Colon (tissue), 2 donors: ENCODE data around the gene PIK3AP1.

Experiments
- FAIRE-seq: peaks from 2 replicates; lab custom pipeline; 2012; peaks lifted over from hg19 to GRCh38; lab: Jason Lieb, UNC
- donor health status: control.
- donor health status: control.

The PIK3AP1 gene

DNA sequence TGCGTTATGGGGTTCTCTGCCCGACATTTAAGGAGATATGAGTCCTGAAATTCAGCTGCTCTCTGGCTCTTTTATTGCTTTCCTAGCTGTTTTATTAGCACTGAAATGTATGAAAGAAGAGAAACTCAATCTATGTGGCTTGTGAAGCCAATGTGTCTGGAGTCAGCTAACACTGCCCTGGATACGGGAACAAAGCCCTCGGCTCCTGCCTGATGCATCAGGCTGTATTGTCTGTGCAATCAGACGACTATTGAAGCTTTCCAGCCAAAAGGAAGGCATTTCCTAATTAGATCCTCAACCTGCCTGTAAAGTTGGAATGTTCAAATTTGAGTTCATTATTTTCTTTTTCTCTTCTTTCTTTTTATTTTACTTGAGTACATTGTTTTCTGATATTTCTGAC, 111.5 kb downstream of the PIK3AP1 start:
- no peak for FAIRE-seq

DNA sequence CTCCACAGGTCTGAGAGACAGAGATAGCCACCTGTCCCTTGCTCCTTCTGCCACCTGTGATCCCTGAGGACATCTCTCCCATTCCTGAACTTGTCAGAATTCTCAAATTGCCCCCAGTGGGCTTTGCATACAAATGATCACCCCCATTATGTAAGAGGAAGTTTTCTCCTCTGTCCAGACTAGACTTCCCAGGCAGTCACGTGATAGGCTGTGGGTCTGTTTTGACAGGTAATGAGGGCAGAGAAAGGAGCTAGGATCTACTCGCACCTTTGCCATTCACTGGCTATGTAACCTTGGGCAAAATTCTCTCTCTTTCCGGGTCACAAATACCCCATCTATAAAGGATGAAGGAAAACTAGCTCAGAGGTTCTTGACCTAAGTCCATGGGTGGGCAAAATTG, 112.1 kb downstream of the PIK3AP1 start:
- no peak for FAIRE-seq

DNA sequence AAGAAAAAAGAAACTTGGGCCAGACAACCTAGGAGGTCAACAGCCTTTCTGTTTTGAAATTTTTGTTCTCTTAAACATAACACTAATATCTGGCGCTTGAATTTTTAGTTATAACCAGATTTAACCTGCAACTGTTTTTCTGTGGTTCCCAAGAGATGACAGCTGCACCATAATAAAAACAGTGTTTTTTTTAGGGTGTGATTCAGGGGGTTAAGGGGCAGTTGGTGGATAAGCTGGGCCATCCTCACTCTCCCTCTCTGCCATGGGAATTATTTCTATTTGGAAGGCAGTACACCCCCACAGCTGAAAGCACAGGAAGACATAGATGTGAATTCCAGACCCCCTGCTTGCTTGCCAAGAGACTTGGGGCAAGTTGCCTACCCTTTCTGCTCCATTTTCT, 113.4 kb downstream of the PIK3AP1 start:
- FAIRE-seq, result no peak

DNA sequence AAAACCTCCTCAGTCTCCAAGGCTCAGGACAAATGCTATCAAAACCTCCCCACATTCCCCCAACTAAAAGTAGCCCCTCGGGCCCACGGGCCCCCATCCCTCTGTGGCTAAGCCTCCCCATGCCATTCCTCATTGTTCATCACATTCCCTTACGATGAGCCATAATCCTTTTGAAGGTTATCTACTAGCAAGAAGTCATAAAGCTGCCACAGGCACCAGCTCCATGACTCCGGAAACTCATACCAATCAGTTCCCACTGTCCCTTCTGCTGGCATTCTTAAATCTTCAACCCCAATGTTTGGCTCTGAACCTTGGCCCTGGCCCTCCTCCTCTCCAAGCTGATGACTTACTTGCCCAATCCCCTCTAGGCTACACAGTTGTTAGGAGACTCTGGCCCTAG, 114.1 kb downstream of the PIK3AP1 start:
- FAIRE-seq, result no peak

DNA sequence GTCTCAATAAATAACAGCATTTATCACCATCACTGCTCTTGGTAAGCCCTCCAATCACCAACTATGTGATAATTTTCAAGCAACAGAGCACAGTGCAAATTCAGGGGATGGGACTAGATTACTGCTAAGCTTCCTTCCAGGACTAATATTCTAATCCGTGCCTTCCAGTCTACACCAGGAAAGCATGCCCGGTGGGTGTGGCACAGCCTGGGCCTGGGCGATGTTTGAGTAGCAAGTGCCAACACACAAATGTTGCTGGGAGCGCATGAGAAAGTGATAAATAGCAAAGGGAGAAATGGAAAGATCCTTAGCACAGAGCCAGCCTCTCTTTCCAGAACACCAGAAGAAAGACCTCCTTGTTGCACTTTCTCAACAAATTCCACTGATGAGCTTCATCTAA, 120.0 kb downstream of the PIK3AP1 start:
- FAIRE-seq, result no peak

DNA sequence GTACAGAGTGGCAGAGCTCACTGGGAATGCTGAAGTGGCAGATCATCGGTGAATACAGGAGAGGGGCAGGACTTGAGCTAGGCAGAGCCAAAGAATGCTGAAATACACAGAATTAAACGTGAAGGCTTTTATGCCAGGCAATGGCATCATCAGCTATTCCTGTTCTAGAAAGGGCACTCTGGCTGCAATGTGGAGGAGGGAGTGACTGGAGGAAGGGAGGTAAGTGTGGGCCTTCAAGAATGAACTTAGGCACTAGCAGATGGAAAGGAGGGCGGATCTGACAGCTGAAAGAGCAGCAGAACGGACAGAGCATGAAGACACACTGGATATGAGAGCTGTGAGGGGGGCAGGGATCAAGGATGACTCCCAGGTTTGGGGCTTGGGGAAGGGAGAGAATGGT, 121.5 kb downstream of the PIK3AP1 start:
- no peak for FAIRE-seq

DNA sequence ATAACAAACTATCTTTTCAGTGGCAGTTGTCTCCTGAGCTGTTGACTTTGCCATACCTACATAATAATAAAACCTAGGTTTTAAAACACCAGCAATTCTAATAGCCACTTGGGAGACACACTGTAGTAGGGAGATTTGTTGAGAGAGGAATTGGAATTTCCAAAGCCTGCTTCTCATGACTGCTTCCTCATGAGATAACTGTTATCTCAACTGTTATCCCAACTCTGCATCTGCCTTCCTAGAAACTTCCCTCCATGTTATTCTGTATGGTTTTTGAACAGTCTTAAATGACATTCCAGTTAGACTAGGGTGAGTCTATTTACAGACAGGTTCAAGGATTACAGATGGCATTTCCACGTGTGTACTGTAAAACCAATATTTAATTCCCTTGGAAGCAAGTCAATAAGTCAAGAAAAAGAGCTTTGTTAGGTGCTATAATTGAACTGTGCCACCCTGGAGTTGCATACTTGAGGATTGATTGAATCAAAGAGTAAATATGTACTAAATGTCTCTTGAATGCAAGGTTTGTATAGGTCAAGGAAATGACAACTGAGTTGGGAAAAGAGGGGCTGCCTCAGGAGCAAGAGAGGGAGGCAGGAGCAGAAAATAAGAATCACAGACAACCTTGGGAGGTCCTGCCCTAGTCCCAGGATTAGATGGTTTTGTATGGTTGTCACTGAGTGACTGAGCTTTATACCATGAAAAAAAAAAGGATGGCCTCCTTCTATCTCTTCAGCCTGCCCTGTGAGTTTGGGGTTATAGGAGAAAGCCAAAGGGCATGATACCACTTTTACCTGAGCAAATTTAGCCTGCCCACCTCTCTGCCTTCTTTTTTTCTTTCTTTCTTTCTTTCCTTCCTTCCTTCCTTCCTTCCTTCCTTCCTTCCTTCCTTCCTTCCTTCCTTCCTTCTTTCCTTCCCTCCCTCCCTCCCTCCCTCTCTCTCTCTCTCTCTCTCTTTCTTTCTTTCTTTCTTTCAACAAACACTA, 123.6 kb downstream of the PIK3AP1 start:
- FAIRE-seq, result no peak

DNA sequence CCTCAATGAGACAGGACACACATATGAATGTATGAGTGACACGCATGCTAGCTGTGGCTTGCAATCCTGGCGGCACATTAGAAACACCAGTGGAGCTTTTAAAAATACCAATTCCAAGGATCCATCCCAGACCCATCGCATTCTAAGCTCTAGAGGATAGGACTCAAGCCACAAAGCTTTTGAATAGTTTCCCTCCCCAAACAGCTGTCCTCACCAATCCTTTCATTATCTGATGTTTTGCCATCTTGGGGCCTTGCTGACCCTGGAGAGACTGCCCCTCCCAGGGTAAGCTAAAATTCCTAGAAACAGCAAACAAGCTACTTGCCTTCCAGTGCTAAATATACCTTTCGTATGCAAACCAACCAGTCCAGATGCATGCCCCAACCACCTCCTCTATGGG, 124.6 kb downstream of the PIK3AP1 start:
- no peak for FAIRE-seq

DNA sequence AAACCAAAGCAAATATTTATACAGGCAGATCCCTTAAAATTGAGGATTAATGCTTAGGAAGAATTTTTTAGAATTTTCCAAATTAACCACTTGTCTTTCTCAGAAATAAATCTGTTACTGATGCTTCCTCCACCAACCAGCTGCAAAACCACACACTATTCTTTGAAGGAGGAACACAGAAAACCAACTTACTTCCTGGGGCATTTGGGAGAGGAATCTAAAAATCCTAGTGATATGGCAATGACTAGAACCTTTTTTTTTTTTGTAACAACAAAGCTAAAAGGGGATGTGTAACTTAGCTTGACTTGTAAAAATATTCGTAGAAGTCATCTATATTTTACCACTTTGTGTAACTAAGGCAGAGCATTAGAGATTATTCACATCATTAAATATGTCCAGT, 128.4 kb downstream of the PIK3AP1 start:
- FAIRE-seq, result no peak

DNA sequence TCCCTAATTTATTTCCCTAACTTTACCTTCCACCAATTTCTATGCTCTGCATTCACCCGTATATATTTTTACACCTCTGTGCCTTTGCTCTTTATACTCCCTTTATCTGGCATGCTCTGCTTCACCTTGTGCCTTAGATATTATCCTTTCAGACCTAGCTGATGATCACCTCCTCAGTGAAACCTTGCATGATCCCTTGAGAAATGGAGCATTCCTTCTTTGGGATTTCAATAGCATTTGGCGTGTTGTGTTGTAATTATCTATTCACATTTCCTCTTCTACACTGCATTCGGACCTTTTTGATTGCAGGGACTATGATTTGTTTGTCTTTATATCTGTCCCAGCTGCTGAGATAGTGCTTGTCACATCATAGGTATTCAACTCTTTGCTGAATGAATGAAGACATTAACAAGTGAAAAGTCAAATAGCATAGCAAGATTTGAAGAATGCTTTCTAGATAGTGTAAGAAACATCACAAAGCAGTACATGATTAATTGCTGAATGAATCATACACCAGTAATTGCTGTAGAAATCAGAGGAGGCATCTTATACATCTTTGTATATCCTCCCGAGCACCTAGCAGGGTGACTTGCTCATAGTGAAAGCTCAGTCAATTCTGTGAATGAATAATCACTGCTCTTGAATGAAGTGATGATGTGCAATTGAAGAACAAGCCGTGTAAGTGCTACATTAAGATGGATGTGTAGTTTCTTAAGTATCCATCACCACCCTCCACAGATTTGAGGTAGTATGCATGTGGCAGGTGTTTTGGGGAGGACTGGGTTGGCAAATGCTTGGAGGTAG, 131.5 kb downstream of the PIK3AP1 start:
- FAIRE-seq, result no peak

DNA sequence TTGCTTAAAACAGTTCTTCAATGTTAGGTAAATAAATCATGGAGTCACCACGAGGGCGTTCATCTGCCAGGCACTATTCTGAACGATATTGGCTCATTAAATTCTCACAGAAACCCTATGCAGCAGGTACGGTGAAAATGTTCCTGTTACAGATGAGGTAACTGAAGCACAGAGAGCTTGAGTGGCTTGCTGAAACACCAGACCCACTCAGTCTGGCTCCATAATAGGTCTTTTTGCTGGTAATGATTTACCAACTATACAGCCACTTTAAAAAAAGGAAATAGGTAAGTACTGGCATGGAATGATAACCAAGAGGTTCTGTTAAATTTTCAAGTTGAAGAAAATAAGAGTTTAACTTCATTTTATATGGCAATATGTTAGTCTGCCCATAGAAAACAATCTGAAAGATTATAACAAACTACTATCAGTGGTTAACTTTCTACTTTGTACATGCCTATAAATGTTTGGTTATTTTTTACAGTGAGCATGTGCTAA, 132.2 kb downstream of the PIK3AP1 start:
- peak; percentile 33 for FAIRE-seq

DNA sequence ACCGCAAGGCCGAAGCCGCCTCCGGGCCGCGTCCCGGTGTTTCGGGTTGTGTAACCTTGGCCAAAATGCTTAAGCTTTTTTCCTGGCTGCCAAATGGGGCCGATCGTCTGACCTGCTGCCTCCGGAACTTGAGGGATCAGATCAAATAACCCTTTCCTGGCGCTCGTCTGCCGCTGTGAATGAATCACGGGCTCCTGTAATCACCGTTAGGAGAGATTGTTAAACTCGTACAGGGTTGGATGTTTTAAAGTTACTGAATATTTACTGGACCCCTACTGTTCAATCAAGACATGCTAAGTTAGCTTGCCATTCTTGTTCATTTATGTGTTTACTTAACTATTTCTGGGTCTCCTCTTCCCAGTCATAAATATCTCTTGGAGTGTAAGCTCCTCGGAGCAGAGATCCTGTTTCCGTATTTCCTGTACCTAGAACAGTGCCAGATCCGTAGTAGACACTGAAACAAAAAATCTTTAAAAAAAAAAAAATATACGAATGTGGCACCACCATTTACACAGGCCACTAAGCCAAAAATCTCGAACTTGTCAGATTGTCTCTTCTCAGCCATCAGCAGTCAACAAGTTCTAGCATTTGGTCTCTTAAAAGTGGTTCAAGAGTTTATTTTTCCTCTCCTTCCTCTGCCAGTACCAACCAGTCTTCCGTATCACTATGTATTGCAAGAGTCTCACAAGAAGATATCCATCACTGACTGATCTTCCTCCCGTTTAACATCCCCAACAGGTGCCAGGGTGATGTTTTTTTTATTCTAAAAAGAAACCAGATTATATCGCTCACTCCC, 132.9 kb downstream of the PIK3AP1 start:
- no peak for FAIRE-seq

DNA sequence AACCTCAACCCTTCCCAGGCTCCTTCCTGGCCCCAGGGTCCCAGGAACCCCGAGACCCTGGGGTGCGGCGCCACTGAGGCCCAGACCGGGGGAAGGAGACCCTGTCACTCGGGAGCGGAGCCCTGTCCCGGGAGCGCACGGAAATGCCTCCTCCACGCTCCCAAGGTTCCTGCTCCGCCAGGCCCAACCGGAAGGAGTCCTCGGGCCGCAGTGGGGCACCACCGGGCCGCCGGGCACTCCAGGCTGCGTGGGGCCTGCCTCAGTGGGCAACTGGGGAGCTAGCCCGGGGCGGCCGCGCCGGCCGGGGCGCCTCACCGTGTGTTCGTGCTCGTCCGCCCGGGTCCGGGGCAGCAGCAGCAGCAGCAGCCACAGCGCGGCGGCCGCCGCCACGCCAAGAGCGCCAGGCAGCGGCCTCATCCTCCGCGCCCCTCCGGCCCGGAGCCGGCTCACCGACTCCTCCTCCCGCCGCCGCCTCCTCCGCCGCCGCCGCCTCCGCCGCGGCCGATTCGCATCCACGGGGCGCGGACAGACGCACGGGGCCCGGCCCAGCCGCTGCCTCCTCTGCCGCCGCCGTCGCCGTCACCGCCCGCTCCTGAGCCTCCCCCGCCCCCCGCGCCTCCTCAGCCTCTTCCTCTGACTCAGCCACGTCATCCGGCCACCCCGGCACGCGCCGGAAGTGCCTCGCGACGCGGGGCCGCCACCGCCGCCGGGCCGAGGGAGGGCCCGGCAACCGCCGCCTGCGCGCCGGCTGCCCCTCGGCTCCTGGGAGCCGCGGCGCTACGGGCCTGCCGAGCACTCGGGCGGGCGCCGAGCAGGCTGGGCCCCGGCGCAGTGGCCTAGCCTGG, 133.7 kb downstream of the PIK3AP1 start, which contains the start of gene TM9SF3:
TSS of gene TM9SF3 (minus strand) at position 594 of the 845 bp plus-strand sequence. CDS start at position 417, 177 bp downstream.
- FAIRE-seq, result no peak

DNA sequence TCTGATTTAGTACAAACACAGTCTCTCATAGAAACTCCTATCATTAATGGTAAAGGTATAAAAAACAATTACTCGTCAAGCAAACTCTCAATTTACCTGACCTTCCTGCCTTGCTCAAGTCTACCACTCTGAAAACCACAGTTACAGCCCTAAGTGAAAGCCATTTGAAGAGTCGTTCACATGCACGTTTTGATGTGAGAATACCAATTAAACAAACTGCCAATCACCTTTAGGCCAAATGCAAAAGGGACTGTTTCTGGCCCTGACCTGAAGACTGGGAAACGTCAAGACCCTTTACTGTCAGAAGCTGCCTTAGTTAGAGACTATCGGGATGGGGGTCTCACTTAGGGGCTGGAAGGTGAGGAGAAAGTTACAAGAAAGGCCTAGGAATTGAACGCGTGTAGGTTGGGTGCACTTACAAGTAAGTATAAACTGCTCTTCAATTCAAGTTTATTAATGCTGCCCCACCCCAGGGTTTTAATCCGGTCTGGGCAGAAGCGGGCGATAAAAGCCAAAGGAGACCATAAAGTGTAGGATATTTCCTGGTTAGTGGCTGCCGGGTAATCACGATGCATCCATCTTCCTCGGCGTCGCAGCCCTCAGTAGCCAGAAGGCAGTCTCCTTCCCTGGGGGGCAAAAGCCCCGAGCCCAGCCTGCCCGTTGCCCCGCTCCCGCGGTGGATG, 134.4 kb downstream of the PIK3AP1 start:
- no peak for FAIRE-seq

DNA sequence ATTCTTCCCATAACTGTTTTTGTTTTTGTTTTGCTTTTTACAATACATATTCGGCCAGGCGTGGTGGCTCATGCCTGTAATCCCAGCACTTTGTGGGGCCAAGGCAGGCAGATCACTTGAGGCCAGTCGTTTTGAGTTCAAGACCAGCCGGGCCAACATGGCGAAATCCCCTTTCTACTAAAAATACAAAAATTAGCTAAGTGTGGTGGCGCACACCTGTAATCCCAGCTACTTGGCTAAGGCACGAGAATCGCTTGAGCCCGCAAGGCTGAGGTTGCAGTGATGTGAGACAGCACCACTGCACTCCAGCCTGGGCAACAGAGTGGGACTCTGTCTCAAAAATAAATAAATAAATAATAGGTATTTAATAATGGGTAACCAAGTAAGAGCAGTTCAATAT, 135.8 kb downstream of the PIK3AP1 start:
- FAIRE-seq, result no peak

DNA sequence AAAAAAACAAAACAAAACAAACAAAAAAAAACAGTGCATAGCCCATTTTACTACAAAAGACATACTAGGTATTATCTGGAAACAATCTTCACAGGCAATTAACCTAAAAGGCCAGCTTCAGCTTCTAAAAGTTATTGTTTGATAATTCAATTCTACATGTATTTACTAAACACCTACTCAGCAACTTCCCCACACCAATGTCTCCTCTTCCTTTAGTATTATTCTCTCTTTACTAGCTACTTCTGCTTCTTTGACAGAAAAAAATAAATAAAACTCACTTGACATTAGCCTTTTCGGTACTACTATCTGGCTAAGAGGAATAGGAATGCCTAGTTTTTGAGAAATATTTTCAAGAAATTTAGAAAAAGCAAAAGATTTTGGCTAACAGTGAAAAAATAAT, 136.3 kb downstream of the PIK3AP1 start:
- FAIRE-seq, result peak; percentile 53

DNA sequence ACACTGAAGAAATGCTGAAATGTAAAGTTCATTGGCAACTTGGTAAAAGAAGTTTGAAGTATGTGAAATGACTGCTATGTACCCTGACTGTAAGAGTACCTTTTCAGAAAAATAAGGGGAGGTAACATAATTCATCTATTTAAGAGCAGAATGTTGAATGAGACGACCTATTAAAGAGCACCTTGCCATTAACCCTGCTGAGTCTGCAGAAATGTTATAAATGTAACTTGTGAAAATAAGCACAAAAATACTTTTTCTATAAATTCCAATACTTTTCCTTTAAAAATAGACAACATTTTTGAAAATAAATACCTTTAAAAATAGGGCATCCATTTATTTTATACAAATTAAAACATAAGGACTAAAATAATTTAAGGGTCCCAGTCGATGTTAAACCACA, 141.2 kb downstream of the PIK3AP1 start:
- FAIRE-seq, result peak; percentile 69

DNA sequence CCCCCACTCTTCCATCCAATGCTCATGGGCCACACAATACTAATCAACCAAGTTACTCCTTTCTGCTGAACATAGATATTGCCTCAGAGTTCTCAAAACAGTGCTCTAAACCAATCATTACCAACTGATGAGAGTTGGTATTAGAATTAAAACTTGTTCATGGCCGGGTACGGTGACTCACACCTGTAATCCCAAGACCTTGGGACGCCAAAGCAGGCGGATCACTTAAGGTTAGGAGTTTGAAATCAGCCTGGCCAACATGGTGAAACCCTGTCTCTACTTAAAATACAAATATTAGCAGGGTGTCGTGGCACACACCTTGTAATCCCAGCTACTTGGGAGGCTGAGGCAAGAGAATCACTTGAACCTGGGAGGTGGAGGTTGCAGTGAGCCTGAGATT, 141.7 kb downstream of the PIK3AP1 start:
- FAIRE-seq, result no peak

DNA sequence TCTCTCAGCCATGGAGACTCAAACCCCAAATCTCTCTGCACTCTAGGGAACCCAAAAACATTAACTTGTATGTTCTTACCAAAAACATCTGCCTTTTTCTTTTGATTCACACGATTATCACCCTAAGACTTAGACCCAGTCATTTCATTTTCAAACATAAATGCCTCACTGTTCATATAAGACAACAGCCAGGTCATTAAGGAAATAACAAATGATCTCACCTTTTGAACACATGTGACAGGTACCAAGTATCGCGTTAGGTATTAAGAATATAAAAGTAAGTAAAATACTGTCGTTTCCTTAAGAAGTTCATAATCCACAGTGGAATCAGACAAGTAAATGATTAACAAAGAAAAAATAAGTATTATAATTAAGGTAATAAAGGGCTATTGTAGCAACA, 142.3 kb downstream of the PIK3AP1 start:
- peak; percentile 79 for FAIRE-seq

DNA sequence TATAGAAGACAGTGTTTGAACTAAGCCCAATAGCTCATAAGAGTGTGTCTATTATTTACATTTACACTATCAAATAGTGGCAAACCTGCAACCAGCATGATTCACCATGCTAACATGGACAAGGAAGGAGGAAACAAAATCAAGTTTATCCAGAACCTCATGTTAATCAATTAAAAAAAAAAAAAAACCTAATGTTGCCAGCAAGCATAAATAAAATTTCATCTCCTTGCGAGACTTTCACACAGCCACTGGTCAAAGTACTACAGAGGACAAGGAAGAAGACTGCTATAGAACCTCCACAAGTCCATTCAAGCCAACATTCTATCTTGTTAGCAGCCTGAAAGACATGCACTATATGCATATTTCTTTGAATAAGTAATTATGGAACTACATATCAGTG, 143.2 kb downstream of the PIK3AP1 start:
- no peak for FAIRE-seq
